Neural progenitor cell (in vitro differentiated cells): ENCODE measurements around the gene FBXO4. TPM values are rescaled to one million over a fixed set of nuclear protein-coding genes. Genes with fewer than 3 reads are reported as not detected.

Experiments
- DNase-seq: peaks from one replicate; pipeline ENCODE4 v3.0.0-alpha.2; 2016; ENCODE audit warnings: low spot score
- H2AFZ ChIP-seq: fragments of 200-600 bp; sonication (generic); replicated peaks from 2 replicates; pipeline ENCODE4 v1.6.1; 2016; ENCODE audit warnings: antibody characterized with exemption
- H3F3A ChIP-seq: fragments of 200-600 bp; sonication (generic); 2 replicates; pipeline ENCODE4 v1.6.1; 2016; ENCODE audit warnings: antibody characterized with exemption, low read depth
- H3K27ac ChIP-seq: fragments of 200-600 bp; sonication (generic); 2 replicates; pipeline ENCODE4 v1.5.1; 2016; ENCODE audit warnings: mild to moderate bottlenecking
- H3K27me3 ChIP-seq: fragments of 200-600 bp; sonication (generic); 2 replicates; pipeline ENCODE4 v1.6.1; 2016; ENCODE audit warnings: mild to moderate bottlenecking, moderate library complexity
- H3K36me3 ChIP-seq: fragments of 200-600 bp; sonication (generic); 2 replicates; pipeline ENCODE4 v1.5.1; 2016
- H3K4me1 ChIP-seq: fragments of 200-600 bp; sonication (generic); 2 replicates; pipeline ENCODE4 v1.6.1; 2016; ENCODE audit warnings: mixed run types
- H3K4me2 ChIP-seq: fragments of 200-600 bp; sonication (generic); 2 replicates; pipeline ENCODE4 v1.6.1; 2016
- H3K4me3 ChIP-seq: fragments of 200-600 bp; sonication (generic); 2 replicates; pipeline ENCODE4 v1.5.1; 2016
- H3K79me2 ChIP-seq: fragments of 200-600 bp; sonication (generic); 2 replicates; pipeline ENCODE4 v1.6.1; 2016; ENCODE audit warnings: low read depth
- H3K9ac ChIP-seq: fragments of 200-600 bp; sonication (generic); 2 replicates; pipeline ENCODE4 v1.6.1; 2016
- H3K9me3 ChIP-seq: fragments of 200-600 bp; sonication (generic); 2 replicates; pipeline ENCODE4 v1.5.1; 2016; ENCODE audit warnings: low read depth
- H4K20me1 ChIP-seq: fragments of 200-600 bp; sonication (generic); 2 replicates; pipeline ENCODE4 v1.6.1; 2016; ENCODE audit warnings: low read depth
- H3K27ac Mint-ChIP-seq: 3 replicates; pipeline ENCODE4 v1.8.0; 2021; ENCODE audit warnings: mixed read lengths
- H3K27me3 Mint-ChIP-seq: 2 replicates; pipeline ENCODE4 v1.8.0; 2022; ENCODE audit warnings: low read depth, mild to moderate bottlenecking, inconsistent platforms, moderate library complexity, mixed read lengths; ENCODE audit not compliant: insufficient read depth
- H3K36me3 Mint-ChIP-seq: 3 replicates; pipeline ENCODE4 v1.8.0; 2021; ENCODE audit warnings: mixed read lengths
- H3K4me1 Mint-ChIP-seq: 3 replicates; pipeline ENCODE4 v1.8.0; 2021; ENCODE audit warnings: mixed read lengths
- H3K4me3 Mint-ChIP-seq: 3 replicates; pipeline ENCODE4 v1.8.0; 2021; ENCODE audit warnings: mild to moderate bottlenecking, moderate library complexity, mixed read lengths
- H3K9me3 Mint-ChIP-seq: 3 replicates; pipeline ENCODE4 v1.8.0; 2020; ENCODE audit warnings: mixed read lengths
- CTCF ChIP-seq: fragments of 200-600 bp; sonication (generic); IDR thresholded peaks from 2 replicates; pipeline ENCODE4 v1.5.1; 2017; ENCODE audit warnings: antibody characterized with exemption, mild to moderate bottlenecking
- EZH2 ChIP-seq: fragments of 200-600 bp; sonication (generic); IDR thresholded peaks from 2 replicates; pipeline ENCODE4 v1.6.1; 2017; ENCODE audit warnings: antibody characterized with exemption, mild to moderate bottlenecking, moderate library complexity
- EZH2phosphoT487 ChIP-seq: fragments of 200-600 bp; sonication (generic); IDR thresholded peaks from 2 replicates; pipeline ENCODE4 v1.6.1; 2017; ENCODE audit warnings: antibody characterized with exemption
- total RNA-seq: library from RNA; depleted of rRNA; stranded (reverse); fragments of >200 nt; gene quantifications from 2 replicates; pipeline ENCODE4 v1.2.3, GENCODE V29; 2015; ENCODE audit warnings: low replicate concordance

Gene FBXO4
- total RNA-seq, 1 donor from 2014 or later, result 15.5 TPM

DNA sequence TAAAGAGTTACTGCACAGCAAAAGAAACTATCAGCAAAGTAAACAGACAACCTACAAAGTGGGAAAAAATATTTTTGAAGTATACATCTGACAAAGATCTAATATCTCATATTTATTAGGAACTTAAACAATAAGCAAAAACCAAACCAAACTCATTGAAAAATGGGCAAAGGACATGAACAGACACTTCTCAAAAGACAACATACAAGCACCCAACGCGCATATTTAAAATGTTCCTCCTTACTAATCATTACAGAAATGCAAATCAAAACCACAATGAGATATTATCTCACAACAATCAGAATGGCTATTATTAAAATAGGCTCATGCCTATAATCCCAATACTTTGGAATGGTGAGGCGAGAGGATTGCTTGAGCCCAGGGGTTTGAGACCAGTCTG lies 48.0 kb downstream of the FBXO4 start:
- Histone ChIP-seq H3K4me1 (no peaks in the 10 kb centered on the region), H4K20me1 (no peaks in the 10 kb centered on the region), H3K27me3 (no peaks in the 10 kb centered on the region), H3K4me2 (no peak overlapping the region), H3F3A (no peaks in the 10 kb centered on the region), H3K9ac (no peak overlapping the region), H2AFZ (no peak overlapping the region), H3K79me2 (no peaks in the 10 kb centered on the region), H3K9me3 (no peaks in the 10 kb centered on the region), H3K4me3 (no peak overlapping the region), H3K27ac (no peak overlapping the region), H3K36me3 (no peaks in the 10 kb centered on the region)
- Mint-ChIP-seq H3K9me3 (peaks cover 1% of the 10 kb centered on the region), H3K36me3 (no peaks in the 10 kb centered on the region), H3K27ac (no peak overlapping the region), H3K4me1 (no peaks in the 10 kb centered on the region), H3K27me3 (peaks cover 1% of the 10 kb centered on the region), H3K4me3 (no peak overlapping the region)
- TF ChIP-seq EZH2, result no peak
- TF ChIP-seq CTCF, result no peak
- no peak for TF ChIP-seq EZH2phosphoT487
- DNase-seq, result no peak

- Histone ChIP-seq H3K27me3 (no peaks in the 10 kb centered on the region), H3K79me2 (no peaks in the 10 kb centered on the region), H3K4me1 (no peaks in the 10 kb centered on the region), H3K9me3 (no peaks in the 10 kb centered on the region), H4K20me1 (no peaks in the 10 kb centered on the region), H3K4me3 (no peak overlapping the region), H3F3A (no peaks in the 10 kb centered on the region), H3K27ac (no peak overlapping the region), H2AFZ (no peak overlapping the region), H3K36me3 (no peaks in the 10 kb centered on the region), H3K9ac (no peak overlapping the region), H3K4me2 (no peak overlapping the region)
- TF ChIP-seq EZH2phosphoT487 (no peak), CTCF (no peak), EZH2 (no peak)
- Mint-ChIP-seq H3K4me1 (no peaks in the 10 kb centered on the region), H3K4me3 (no peak overlapping the region), H3K27me3 (no peaks in the 10 kb centered on the region), H3K27ac (no peak overlapping the region), H3K36me3 (no peaks in the 10 kb centered on the region), H3K9me3 (no peaks in the 10 kb centered on the region)
- DNase-seq, result no peak
Measured at GRCh38 chr5:41973887-41974286, 48.8 kb downstream of the FBXO4 start.

- Mint-ChIP-seq H3K27ac (no peak overlapping the region), H3K36me3 (no peaks in the 10 kb centered on the region), H3K27me3 (no peaks in the 10 kb centered on the region), H3K4me3 (no peak overlapping the region), H3K9me3 (no peaks in the 10 kb centered on the region), H3K4me1 (no peaks in the 10 kb centered on the region)
- Histone ChIP-seq H3K27ac (no peak overlapping the region), H3K4me2 (no peak overlapping the region), H3K4me3 (no peak overlapping the region), H3K79me2 (no peaks in the 10 kb centered on the region), H3F3A (no peaks in the 10 kb centered on the region), H3K9ac (no peak overlapping the region), H2AFZ (no peak overlapping the region), H3K27me3 (no peaks in the 10 kb centered on the region), H3K9me3 (no peaks in the 10 kb centered on the region), H3K36me3 (no peaks in the 10 kb centered on the region), H3K4me1 (no peaks in the 10 kb centered on the region), H4K20me1 (no peaks in the 10 kb centered on the region)
- no peak for TF ChIP-seq EZH2phosphoT487
- TF ChIP-seq CTCF, result no peak
- no peak for TF ChIP-seq EZH2
- no peak for DNase-seq
Measured at GRCh38 chr5:41978676-41979075, 53.6 kb downstream of the FBXO4 start.

DNA sequence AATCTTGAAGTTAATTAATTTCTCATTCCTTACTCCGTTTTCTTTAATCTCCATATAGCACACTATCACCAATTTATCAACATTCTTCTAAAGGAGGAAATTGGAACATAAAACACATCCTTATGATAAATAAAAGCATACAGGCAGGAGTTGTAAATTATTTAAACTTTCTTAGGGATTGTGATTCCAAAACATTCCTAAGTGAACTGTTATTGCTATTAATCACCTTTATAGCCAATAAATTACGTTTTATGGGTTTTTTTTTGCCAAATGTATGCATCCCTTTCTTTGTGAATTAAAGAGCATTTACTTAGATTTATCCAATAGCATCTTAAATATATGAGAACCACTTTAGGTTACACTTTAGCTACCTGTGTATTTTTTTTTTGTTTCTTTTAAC lies 55.3 kb downstream of the FBXO4 start:
- Histone ChIP-seq H3F3A (no peaks in the 10 kb centered on the region), H3K9ac (no peak overlapping the region), H3K79me2 (no peaks in the 10 kb centered on the region), H3K27me3 (no peaks in the 10 kb centered on the region), H3K36me3 (no peaks in the 10 kb centered on the region), H2AFZ (no peak overlapping the region), H3K4me3 (no peak overlapping the region), H3K27ac (no peak overlapping the region), H4K20me1 (no peaks in the 10 kb centered on the region), H3K9me3 (no peaks in the 10 kb centered on the region), H3K4me2 (no peak overlapping the region), H3K4me1 (no peaks in the 10 kb centered on the region)
- Mint-ChIP-seq H3K4me3 (no peak overlapping the region), H3K9me3 (no peaks in the 10 kb centered on the region), H3K4me1 (no peaks in the 10 kb centered on the region), H3K27me3 (no peaks in the 10 kb centered on the region), H3K27ac (no peak overlapping the region), H3K36me3 (no peaks in the 10 kb centered on the region)
- TF ChIP-seq EZH2, result no peak
- TF ChIP-seq CTCF, result no peak
- TF ChIP-seq EZH2phosphoT487, result no peak
- DNase-seq, result no peak
